HG03159 (cell line): ENCODE results near the gene NTHL1.
"Not testable (repeated sequence)": the region's sequence is repeated elsewhere in the genome, so short reads cannot be mapped to it uniquely, and the experiment has no call there.

Experiments
- ATAC-seq: cut with Tn5 transposase; IDR thresholded peaks from one replicate; pipeline ENCODE4 v1.9.1; 2021; ENCODE audit warnings: mild to moderate bottlenecking, moderate library complexity; ENCODE audit not compliant: unreplicated experiment

The NTHL1 gene

GRCh38 chr16:2042986-2043666 lies 4.5 kb downstream of the NTHL1 start:
- no peak for ATAC-seq

DNA sequence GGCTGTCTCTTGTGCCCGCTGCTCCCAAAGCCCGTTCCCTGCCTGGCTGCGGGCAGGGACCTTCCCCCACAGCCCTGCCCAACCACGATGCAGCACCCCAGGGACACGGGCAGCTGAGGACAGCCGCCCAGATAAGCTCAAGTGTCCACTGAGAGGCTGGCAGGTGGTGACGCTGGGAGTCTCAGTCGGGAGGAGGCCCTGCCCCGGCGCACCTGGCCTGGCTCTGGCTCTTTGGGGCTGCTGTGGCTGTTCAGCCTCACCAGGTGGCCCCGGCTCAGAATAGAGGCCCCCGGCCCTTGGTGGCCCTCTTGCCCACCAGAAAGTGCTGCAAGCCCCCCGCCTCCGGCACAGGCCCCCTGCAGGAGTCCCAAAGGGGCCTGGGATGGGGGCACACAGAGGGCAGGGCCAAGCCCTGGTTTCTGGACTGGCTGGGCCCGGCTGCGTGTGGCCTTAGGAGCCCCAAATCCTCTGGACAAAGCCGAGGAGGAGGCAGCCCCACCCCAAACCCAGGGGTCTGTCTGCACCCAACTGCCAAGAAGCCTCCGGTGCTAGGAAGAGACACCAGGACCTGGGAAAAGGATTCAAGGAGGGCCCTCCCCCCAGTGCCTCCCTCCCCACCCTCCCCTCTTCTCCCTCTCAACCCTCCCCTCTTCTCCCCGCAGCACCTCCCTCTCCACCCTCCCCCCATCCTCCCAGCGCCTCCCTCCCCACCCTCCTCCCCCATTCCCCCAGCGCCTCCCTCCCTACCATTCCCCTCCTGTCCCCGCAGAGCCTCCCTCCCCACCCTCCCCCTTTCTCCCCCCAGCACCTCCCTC lies 5.3 kb downstream of the NTHL1 start:
- ATAC-seq: no peak

DNA sequence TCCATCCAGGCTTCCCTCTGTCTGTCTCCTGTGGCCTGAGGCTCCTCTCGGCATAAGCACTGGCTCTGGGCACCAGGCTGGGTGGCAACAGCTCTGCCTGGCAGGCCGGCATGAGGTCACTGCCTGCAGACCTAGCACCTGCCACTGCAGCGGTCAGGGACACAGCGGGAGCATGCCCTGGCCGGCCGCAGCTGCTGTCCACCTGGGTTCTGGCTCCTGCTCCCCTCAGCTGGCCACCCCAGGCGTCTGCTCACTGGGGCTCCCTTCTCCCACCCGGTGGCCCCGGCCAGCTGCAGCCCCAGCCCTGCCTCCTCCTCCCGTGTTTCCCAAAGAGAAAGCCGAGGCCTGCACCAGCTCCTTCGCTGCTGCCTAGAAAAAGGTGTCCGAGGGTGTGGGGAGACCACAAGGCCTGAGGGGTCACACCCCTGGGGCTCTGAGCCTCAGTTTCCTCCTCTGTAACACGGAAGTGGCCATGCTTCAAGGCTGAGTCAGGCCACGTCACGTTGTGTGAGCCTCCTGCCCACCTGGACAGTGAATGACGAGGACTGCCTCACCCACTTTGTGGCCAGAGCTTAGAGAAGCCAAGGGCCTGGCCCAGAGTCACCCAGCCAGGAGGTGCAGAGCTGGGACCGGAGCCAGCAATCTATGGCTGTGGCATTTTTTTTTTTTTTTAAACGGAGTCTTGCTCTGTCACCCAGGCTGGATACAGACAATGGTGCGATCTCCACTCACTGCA lies 6.7 kb downstream of the NTHL1 start:
- ATAC-seq: no peak

- no peak for ATAC-seq
These were observed 7.4 kb downstream of the NTHL1 start for GRCh38 chr16:2040041-2040786.

GRCh38 chr16:2039274-2040031 lies 8.2 kb downstream of the NTHL1 start:
- ATAC-seq: no peak

- ATAC-seq: no peak
These were observed 9.0 kb downstream of the NTHL1 start for GRCh38 chr16:2038382-2039231.

DNA sequence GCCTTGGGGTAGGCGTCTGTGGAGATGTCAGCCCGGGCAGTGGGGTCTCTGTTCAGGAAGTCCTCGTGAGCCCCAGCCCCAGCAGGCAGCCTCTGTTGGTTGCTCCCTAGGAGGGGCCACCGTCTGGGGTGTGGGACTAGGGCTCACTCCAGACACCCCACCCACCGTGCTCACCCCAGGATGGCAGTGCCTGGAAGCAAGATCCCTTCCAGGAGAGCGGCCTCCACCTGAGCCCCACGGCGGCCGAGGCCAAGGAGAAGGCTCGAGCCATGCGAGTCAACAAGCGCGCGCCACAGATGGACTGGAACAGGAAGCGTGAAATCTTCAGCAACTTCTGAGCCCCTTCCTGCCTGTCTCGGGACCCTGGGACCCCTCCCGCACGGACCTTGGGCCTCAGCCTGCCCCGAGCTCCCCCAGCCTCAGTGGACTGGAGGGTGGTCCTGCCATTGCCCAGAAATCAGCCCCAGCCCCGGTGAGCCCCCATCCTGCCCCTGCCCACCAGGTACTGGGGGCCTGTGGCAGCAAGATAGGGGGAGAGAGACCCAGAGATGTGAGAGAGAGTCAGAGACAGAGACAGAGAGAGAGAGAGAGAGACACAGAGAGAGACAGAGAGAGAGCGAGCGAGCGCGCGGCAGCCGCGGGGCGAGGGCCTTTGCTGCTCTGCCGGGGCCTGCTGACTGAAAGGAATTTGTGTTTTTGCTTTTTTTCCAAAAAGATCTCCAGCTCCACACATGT lies 9.8 kb downstream of the NTHL1 start:
- no peak for ATAC-seq

GRCh38 chr16:2037115-2037514 lies 10.5 kb downstream of the NTHL1 start:
- no peak for ATAC-seq

- ATAC-seq: no peak
These were observed 11.3 kb downstream of the NTHL1 start for GRCh38 chr16:2036200-2036966.

DNA sequence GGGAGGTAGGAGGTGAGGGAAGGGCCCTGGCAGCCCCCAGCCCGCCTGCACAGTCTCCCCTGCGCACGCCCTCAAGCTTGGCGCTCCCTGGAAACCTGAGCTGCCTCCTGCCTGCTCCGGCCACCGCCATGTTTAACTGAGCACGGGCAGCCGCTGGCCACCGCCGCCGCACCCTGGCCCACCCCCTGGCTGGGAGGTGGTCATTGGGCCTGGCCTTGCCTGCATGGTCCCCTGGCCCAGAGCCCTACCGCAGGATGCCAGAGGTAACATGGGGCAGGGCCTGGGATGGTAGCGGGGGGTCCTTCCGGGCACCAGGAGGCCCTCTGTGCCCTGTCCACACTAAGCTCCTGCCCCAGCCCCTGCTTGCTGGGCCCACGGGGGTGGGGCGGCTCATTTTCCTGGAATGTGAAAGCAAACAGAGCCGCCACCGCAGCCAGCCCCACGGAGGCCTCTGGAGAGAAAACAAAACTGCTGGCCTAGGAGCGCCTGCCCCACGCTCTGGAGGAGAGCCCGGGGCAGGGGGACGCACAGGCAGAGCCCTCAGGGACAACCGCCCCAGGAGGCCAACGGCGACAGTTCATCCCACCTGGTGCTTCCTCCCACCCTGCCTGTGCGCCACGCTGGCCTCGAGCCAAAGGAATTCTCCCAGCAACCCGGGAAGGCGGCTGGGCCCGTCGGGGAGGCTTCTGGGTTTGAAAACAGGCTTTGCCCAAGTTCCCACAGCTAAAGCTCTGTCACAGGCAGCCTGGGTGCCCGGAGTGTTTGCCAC lies 12.0 kb downstream of the NTHL1 start:
- ATAC-seq: no peak

DNA sequence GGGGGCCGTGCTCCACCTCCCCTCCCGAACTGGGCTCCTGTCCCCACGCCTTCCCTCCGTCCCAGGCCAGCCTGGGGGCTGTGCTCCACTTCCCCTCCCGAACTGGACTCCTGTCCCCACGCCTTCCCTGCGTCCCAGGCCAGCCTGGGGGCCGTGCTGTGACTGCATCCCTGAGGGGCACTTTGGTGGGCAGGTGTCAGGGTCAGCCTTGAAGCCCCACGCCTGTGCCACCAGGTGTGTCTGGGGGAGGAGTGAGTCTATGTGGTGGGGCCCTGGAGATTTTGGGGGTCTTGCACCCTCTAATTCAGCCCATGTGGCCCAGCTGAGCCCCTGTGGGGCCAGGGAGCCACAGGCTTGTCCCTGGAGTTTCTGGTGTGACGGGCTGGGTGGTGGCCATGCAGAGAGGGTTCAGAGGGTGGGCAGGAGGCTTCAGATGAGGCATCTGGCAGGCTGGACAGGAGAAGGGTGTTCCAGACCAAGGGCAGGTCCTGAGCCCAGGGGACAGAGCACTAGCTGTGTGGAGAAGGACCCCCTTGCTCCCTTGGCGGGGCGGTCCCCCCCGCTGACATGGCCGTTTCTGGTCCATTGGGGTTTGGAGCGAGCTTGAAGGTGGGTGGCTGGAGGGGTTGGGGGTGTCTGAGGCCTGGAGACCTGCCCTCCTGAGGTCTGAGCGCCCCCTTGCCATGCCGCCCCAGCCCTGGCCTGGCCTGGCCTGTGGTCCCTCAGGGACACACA lies 12.8 kb downstream of the NTHL1 start:
- no peak for ATAC-seq

GRCh38 chr16:2033909-2034695 lies 13.5 kb downstream of the NTHL1 start:
- ATAC-seq: not testable (repeated sequence)

- no peak for ATAC-seq
These were observed 14.4 kb downstream of the NTHL1 start for GRCh38 chr16:2033057-2033908.

- ATAC-seq: no peak
These were observed 15.2 kb downstream of the NTHL1 start for GRCh38 chr16:2032285-2033056.
